NCI-H146 treated with DMSO at 0.1 percent for 48 hours (cell line): ENCODE results near the gene ATXN2.

Experiments used
- DNase-seq: peaks from one replicate; lab custom pipeline; 2025; ENCODE audit not compliant: unreplicated experiment; lab: John Stamatoyannopoulos, UW

The ATXN2 gene

DNA sequence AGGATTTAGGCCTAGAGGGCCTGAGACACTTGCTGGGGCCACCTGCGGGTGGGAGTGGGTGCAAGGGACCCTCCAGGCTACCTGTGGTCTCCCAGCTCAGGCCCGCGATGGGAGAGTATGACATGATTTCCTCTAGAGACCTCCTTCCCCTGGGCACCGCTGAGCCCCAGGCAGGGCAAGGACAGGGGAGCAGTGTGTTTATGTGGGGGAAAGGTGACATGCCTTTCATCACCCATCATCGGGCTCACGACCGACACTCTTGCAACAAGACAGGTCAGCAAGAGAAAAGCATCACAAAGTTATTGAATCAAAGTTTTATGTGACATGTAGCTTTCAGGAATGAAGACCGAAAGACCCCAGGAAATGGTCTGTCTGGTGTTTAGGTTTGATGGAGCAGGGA lies 173.5 kb downstream of the ATXN2 start:
- no peak for DNase-seq

DNA sequence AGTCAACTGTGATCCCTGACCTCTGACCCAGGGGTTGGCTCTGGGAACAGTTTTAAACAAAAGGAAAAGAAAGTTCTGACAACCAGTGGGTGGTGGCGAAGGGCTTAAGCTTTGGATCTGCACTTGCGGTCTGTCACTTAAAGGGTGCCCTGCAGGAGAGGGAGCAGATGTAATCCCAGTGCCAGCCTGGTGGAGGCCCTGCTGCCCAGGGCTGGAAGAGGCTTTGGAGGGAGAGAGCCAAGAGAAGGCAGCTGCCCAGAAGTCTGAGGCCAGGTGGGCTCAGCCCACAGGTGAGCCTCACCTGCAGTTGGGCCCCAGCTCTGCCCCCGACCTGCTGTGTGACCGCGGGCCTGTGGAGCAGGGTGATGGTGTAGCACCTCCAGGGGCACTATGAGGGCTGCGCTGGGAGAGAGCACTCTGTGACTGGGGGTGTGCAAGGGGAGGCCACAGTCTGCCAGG lies 174.3 kb downstream of the ATXN2 start:
- no peak for DNase-seq

DNA sequence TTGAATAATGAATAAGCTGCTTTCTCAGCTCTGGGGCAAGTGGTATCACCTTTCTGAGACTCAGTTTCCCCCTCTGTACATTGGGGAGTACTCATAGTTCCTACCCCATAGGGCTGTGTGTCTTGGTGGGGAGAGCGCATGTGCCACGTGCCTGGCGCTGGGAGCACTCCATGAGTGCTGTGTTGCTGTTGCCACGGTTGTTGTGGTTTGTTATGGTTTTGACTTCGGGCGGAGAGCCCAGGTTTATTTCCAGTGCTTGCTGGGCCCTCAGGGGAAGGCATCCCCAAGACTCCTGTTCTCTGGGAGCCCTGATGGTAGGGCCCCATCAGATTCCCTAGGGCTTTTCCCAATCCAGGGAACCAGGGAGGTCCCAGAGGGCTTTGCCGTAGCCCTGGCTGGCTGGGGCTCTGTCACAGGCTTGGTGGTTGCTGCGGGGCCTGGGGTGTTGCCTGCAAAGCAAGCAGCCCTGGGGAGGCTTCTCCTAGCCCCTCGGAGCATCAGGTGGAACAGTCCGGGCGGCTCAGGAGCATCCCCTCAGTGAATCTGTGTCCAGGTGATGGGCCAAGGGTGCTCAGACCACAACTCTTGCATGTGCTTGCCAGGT lies 174.8 kb downstream of the ATXN2 start:
- no peak for DNase-seq

DNA sequence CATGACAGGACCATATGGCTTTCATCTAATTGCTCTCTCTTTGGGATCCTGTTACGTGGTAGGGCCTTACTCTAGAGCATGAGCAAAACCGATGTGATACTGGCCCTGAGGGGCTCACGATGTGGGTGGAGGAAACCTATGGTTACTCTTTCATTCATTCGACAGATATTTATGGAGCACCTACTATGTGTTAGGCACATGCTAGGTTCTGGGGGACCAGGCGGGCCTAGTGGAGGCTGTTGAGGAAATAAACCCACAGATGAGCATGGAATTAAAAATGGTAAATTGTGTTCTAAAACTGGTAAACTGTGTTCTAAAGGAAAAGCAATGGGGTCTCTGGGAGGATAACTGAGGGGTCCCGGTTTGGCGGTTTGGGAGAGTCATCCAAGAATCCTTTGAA lies 178.6 kb downstream of the ATXN2 start:
- DNase-seq, result no peak

DNA sequence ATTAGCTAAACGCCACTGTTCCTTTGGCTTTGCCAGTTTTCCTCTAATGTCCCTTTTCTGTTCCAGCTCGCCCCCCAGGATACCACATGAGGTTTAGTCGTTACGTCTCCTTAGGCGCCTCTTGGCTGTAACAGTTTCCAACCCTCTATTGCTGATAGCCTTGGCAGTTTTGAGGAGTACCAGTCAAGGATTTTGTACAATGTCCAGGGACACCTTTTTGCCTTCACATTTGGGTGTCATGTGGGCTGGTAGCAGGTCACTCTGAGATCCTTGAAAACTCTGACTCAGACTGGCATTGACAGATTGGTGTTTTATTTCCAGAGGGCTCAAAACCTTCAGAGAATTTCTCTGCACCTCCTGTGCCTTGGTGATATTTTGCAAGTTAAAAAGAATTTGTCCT lies 179.3 kb downstream of the ATXN2 start:
- no peak for DNase-seq

DNA sequence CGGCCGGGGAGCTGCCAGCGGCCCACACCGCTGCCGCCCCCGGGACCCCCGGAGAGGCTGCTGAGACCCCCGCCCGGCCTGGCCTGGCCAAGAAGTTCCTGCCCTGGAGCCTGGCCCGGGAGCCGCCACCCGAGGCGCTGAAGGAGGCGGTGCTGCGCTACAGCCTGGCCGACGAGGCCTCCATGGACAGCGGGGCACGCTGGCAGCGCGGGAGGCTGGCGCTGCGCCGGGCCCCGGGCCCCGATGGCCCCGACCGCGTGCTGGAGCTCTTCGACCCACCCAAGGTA lies 180.6 kb downstream of the ATXN2 start:
- no peak for DNase-seq

DNA sequence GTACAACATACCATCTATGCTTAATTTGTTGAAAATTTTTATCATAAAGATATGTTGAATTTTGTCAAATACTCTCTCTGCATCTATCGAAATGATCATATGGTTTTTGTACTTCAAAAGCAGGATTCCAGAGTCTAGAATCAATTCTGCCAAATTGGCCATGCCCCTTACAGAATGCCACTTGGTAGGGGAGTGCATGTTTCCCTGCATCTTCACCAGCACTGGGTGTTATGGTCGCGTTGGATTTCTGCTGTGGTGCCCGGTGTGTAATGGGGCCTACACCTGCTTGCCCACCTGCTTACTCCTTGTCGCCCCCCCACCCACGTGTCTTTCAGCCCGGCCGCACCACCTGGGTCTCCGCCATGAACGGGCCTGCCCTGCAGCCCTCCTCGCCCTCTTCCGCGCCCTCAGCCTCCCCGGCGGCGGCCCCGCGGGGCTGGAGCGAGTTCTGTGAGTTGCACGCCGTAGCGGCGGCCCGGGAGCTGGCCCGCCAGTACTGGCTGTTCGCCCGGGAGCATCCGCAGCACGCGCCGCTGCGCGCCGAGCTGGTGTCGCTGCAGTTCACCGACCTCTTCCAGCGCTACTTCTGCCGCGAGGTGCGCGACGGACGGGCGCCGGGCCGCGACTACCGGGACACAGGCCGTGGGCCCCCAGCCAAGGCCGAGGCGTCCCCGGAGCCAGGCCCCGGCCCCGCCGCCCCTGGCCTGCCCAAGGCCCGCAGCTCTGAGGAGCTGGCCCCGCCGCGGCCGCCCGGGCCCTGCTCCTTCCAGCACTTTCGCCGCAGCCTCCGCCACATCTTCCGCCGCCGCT lies 181.1 kb downstream of the ATXN2 start:
- no peak for DNase-seq

DNA sequence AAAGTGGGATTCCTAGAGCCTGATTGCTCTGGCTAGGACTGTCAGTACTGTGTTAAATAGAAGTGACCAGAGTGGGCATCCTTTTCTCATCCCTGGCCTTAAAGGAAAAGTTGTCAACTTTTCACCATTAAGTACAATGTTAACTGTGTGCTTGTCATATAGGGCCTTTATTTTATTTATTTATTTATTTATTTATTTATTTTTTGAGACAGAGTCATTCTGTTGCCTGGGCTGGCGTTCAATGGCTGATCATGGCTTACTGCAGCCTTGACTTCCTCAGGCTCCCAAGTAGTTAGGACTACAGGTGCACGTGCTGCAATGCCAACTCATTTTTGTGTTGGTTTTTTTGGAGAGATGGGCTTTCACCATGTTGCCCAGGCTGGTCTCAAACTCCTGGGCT lies 181.8 kb downstream of the ATXN2 start:
- no peak for DNase-seq

DNA sequence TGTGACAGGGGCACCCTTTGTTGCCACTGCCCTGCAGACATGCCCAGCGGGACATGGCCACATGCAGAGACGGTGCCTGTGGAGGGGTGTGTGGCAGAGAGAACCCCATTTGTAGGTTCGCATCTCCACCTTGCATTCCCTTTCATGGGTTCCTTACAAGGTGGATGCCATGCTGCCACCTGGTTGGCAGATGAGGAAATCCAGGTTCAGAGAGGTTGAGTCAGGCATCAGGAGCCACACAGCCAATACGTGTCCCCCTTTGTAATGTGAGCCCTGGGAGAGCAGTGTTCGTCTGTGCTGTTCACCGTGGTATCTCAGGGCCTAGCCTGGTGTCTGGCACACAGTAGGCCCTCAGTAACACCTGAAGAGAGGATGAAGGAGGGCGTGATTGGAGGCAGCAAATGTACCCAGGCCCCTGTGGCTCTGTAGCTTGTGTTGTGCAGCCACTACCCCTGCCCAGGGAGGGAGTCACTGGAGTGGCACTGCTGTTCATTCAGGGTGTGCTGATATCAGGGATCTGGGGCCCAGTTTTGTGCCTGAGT lies 184.3 kb downstream of the ATXN2 start:
- no peak for DNase-seq

DNA sequence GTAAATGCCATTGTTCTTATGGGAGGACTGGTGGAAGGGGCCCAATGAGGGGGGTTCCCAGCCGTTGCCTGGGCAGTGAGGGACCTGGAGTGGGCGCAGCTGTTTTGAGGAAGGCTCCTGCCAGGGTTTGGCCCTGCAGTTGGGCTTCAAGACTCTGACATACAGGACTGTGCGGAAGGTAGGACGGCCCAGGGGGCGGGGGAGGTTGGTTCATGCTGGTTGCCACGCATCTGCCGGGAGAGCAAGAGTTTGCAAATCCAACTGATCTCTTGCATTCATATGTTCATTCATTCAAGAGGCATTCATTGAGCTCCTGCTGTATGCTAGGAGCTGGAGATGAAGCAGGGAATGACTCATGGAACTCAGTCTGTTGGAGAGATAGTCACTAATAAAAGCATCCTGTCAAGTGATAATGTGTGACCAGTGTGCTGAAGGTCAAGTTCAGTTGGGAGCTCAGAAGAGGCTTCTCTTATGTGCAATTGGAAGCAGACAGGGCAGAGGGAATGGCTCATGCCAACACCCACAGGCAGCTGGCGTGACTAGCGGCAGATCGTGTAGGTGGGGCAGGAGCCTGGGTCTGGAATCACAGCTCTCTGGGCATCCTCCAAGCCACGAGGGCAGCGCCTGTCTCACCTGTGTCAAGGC lies 185.6 kb downstream of the ATXN2 start:
- DNase-seq, result no peak

DNA sequence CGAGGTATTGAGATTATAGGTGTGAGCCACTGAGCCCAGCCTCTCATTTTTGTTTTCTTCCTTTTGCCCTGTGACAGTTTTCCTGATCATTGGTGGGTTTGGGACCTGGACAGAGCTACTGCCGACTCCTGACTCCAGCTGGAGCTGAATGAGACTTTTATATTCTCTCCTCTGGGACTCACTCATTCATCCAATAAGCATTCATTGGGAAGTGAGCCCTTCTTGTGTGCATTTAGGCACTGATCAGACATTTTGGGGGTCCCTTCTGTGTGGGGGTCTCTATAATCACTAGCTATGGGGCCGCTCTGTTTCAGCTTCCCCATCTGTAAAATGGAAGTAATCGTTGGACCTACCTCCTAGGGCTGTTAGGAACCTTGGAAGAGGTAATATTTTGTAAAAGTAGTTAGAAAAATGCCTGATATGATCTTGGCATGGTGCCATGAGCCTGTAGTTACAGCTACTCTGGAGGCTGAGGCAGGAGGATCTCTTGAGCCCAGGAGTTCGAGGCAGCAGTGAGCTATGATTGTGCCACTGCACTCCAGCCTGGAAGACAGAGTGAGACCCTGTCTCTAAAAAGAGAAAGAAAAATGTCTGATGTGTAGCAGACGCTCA lies 186.2 kb downstream of the ATXN2 start:
- DNase-seq, result no peak

DNA sequence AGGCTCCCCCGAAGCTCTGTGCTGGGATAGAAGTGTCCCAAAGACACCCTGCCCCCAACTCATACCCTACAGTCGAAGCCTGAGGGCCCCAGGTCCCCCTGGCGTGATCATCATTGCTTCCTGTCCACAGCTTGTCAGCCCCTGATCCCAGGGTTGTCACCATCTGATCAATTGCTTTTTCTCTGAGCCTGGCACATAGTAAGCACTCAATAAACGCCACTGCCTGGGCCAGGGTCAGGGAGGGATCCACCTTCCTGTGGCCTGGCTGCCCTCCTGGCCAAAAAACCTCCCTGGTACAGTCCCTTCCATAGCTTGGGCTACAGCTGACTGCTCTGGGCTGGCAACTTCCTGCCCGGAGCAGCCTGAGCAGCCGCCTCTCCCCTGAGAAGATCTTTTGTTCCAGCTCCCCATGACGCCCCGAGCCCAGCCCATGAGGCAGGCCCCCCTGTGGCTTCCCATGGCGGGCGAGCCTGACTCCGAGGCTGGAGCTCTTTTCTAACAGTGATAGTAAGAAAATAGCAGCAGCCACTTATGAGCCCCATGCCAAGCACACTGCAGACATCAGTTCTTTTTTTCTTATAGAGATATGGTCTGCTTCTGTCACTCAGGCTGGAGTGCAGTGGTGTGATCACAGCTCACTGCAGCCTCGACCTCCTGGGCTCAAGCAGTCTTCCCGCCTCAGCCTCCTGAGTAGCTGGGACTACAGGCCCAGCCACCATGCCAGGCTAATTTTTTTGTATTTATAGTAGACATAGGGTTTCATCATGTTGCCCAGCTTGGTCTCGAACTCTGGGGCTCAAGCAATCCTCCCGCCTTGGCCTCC lies 186.9 kb downstream of the ATXN2 start:
- peak; percentile 70 for DNase-seq

DNA sequence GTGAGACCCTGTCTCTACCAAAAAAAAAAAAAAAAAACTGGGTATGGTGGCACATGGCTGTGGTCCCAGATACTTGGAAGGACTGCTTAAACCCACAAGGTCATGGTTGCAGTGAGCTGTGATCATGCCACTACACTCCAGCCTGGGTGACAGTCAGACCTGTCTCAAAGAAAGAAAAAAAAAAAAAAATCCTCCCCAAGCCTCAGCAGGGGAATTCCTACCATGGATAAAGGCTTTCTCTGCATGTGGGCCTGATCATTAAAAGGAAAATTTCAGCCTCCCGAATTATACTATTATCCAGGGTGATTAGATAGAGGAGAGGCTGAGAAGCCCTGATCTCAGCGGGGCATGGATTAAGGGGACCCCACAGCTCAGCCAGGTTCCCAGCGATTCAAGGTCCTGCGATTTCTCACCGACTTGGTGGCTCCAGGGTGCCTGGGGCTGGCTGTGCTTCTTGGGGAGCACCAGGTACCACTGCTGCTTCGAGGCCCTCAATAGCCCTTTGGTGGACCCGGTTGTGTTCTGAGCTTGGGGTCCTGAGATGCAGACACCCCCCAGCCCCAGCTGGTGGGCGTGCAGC lies 187.8 kb downstream of the ATXN2 start:
- no peak for DNase-seq

DNA sequence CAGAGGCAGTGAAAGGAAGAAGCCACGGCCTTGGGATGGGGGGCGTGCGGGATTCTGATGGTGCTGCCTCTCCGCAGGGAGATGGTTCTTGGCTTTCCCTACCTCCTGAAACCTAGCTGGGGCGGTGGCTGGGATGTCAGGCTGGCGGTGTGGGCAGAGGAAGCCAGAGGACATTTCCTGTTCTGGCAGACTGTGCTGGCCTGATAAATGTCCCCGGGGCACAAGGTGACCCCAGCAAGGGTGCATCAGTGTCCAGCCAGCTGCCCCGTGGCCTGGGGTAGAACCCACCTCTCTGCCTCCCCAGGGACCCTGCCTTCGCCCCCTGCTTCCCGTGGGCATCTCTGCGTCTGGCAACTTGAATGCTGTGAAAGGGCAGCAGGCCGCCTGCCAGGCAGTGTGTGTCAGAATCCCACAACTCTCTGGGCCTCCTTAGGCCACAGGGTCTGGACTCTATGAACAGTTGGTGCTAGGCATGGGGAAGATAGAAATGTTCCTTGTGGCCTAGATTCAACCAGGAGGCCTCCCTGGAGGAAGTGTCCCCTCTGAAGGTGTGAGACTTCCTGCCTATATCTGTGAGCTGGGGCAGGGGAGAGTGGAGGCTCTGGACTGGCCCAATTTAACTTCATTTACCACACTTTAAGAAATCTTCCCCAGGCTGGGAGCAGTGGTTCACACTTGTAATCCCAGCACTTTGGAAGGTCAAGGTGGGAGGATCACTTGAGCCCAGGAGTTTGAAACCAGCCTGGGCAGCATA lies 188.5 kb downstream of the ATXN2 start:
- no peak for DNase-seq

DNA sequence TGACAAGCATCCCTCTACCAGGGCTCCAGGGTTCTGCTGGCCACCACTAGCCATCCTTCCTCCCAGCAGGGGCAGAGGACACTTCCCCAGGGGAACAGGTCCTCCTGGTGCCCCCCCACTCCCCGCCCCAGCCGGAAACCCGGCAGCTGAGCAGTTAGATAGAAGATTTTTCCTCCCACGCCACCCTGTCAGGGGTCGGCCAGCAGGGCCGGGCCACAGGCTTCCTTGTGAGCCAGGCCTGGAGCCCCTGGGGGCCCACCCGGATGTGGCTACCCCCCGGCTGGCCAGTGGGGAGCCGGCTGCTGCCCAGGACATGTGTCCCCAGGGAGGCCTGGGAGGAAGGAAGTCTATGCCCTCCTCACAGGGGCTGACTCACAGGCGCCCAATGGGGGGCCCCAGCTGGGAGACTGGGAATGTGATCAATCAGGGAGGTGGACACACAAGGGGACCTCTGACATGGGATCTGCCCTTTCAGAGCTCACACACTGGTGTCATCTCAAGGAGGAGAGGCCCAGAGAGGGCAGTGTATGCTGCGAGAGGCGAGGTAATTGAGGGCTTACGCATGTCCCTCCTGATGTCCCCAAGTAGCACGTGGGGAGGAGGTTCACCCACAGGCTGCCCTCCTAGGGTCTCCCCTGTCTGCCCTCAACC lies 189.2 kb downstream of the ATXN2 start:
- DNase-seq, result no peak

DNA sequence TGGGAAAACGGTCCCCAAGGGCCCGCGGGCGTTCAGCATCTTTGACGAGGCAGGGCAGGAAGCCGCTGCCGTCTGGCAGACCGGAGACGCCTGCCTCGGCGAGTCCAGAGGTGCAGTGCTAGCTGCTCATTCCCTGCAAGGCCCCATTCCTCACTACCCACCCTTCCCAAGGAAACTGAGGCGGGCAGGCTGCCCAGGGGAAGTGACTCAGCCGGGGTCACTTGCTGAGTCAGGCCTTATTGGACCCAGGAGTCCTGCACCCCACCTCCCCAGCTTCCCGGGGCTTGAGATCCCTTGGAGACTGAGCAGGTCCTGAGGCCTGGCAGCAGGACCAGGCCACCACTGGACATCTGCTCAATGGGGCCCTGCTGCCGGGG lies 189.7 kb downstream of the ATXN2 start:
- DNase-seq, result no peak

DNA sequence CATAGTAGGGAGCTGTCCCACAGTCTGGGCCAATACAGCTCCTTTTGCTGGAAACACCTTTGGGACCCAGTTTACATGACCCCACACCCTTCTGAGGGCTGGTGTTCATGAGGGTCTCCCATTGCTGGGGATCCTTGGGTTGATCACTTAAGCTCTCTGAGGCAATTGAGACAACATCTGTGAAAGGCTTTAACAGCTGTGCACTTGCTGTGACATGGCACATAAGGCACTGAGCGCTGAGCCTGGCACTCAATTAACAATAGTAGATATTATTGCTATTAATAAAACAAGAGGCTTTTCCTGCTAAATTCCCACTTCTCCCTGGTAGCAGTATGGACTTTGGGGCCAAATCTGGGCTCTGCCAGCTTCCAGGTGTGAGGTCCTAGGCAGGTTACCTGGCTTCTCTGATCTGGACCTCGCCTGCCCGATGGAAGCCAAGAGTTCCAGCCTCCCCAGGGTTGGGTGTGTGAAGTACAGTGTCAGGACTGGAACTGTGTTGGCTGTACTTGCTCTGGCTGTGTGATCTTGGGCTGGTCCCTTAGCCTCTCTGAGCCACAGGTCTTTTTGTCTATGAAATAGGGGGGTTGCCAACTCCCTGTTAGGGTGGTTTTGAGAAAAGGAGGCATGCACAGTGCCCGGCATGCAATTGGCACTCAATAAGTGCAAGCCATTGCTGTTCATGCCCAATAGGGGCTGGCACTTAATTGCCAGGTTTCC lies 190.3 kb downstream of the ATXN2 start:
- DNase-seq, result no peak

DNA sequence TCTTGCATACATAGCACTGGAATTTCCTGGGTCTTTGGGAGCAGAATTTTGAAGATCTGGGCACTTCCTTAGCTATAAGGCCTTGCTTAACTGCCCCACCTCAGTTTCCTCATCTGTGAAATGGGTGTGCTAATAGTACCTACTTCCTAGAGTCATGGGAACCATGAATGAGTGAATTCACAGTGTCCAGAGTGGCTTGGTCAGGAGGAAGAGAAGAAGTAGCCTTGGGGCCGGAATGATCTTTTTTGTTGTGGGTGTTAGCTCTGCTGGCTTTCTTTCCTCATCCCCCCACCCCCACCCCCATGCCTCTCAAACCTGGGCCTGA lies 191.0 kb downstream of the ATXN2 start:
- no peak for DNase-seq
